ENCODE results near the gene ADTRP.

- TF ChIP-seq ESRRA (CRISPR knock-in tag; IDR thresholded peaks at IDR 0.05; ENCODE audit: borderline replicate concordance) = no peak
- TF ChIP-seq, protein P1, sequence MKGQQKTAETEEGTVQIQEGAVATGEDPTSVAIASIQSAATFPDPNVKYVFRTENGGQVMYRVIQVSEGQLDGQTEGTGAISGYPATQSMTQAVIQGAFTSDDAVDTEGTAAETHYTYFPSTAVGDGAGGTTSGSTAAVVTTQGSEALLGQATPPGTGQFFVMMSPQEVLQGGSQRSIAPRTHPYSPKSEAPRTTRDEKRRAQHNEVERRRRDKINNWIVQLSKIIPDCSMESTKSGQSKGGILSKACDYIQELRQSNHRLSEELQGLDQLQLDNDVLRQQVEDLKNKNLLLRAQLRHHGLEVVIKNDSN (CRISPR knock-in tag; IDR thresholded peaks at IDR 0.05) = no peak
- TF ChIP-seq, protein P2, sequence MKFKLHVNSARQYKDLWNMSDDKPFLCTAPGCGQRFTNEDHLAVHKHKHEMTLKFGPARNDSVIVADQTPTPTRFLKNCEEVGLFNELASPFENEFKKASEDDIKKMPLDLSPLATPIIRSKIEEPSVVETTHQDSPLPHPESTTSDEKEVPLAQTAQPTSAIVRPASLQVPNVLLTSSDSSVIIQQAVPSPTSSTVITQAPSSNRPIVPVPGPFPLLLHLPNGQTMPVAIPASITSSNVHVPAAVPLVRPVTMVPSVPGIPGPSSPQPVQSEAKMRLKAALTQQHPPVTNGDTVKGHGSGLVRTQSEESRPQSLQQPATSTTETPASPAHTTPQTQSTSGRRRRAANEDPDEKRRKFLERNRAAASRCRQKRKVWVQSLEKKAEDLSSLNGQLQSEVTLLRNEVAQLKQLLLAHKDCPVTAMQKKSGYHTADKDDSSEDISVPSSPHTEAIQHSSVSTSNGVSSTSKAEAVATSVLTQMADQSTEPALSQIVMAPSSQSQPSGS (CRISPR knock-in tag; IDR thresholded peaks at IDR 0.05; ENCODE audit: borderline replicate concordance, low read depth) = no peak
These were observed 93.6 kb downstream of the ADTRP start for GRCh38 chr6:11684901-11685480.
